Loucy (cell line): Measurements from ENCODE around the gene MEF2B.
"Not testable (repeated sequence)": the region's sequence is repeated elsewhere in the genome, so short reads cannot be mapped to it uniquely, and the experiment has no call there.

Experiments
- CTCF ChIP-seq: fragments of 200-600 bp; sonication (generic); conservative IDR thresholded peaks from 2 replicates; pipeline ENCODE4 v1.5.1; 2014; ENCODE audit warnings: mild to moderate bottlenecking, antibody characterized with exemption, low read length
- EZH2phosphoT487 ChIP-seq: fragments of 200-600 bp; IDR thresholded peaks from 2 replicates; pipeline ENCODE4 v1.6.1; 2018; ENCODE audit warnings: antibody characterized with exemption, mild to moderate bottlenecking, moderate library complexity, borderline replicate concordance

GRCh38 chr19:19102566-19102965 is 67.5 kb downstream of the MEF2B start:
- TF ChIP-seq CTCF, EZH2phosphoT487: not testable (repeated sequence)
